Small intestine (tissue), 7 donors: Measurements from ENCODE around the gene LARP1B. TPM values are rescaled to one million over a fixed set of nuclear protein-coding genes. Genes with fewer than 3 reads are reported as not detected.

ENCODE experiments used
- DNase-seq, 2 donors: peaks; one replicate each; pipeline versions ENCODE4 v3.0.0 to v3.0.0-alpha.2; 2013
- FAIRE-seq: peaks from 2 replicates; lab custom pipeline; 2012; peaks lifted over from hg19 to GRCh38; lab: Jason Lieb, UNC
- H3K27ac ChIP-seq, 3 donors: one replicate each; pipeline ENCODE4 v1.5.1; 2013; ENCODE audit warnings: low read length in 2 of 3, mild to moderate bottlenecking in 2 of 3, control low read depth in 1 of 3, inconsistent platforms in 1 of 3, low read depth in 1 of 3, moderate library complexity in 1 of 3
- H3K27me3 ChIP-seq, 3 donors: one replicate each; pipeline ENCODE4 v1.6.1; 2013; ENCODE audit warnings: low read length in 3 of 3, inconsistent platforms in 1 of 3; ENCODE audit not compliant: control insufficient read depth in 3 of 3, insufficient read depth in 3 of 3
- H3K36me3 ChIP-seq, 3 donors: one replicate each; pipeline ENCODE4 v1.6.1; 2013; ENCODE audit warnings: low read length in 3 of 3, inconsistent platforms in 1 of 3, low read depth in 1 of 3, mild to moderate bottlenecking in 1 of 3, moderate library complexity in 1 of 3; ENCODE audit not compliant: control insufficient read depth in 3 of 3, insufficient read depth in 2 of 3
- H3K4me1 ChIP-seq, 3 donors: one replicate each; pipeline ENCODE4 v1.6.1; 2013; ENCODE audit warnings: low read length in 2 of 3, inconsistent platforms in 1 of 3, low read depth in 1 of 3, mild to moderate bottlenecking in 1 of 3, moderate library complexity in 1 of 3; ENCODE audit not compliant: control insufficient read depth in 3 of 3, insufficient read depth in 2 of 3
- H3K4me3 ChIP-seq, 3 donors: one replicate each; pipeline ENCODE4 v1.5.1; 2013; ENCODE audit warnings: low read length in 3 of 3, control low read depth in 1 of 3, inconsistent platforms in 1 of 3, low read depth in 1 of 3, mild to moderate bottlenecking in 1 of 3, moderate library complexity in 1 of 3
- H3K9me3 ChIP-seq, 2 donors: one replicate each; pipeline ENCODE4 v1.6.1; 2013; ENCODE audit warnings: low read depth in 1 of 2, low read length in 1 of 2; ENCODE audit not compliant: control insufficient read depth in 2 of 2, insufficient read depth in 1 of 2
- whole genome bisulfite sequencing, 3 donors: extraction: QIAGEN DNeasy Blood & Tissue Kit; methylation state at CpG; one replicate each; pipeline ENCODE4 v1.1.7; 2013; 5-methylcytosine and 5-hydroxymethylcytosine counted together
- polyA plus RNA-seq, 4 donors: library from polyadenylated mRNA; stranded (reverse) in 3 of 4; unstranded in 1 of 4; fragments of 200-250 nt in 3 of 4; fragments of 120-200 nt in 1 of 4; gene quantifications; one replicate each; pipeline versions ENCODE4 v1.2.1 to v1.2.3, GENCODE V29; 2013
- donor health status: healthy with polysubstance abuse.
- donor health status: control.
- donor health status: control.
- donor health status: Bipolar disorder and iron deficiency.
- donor health status: healthy.

LARP1B gene
- polyA plus RNA-seq, 4 donors = 18.4 to 24.5 (median 19.4) TPM

DNA sequence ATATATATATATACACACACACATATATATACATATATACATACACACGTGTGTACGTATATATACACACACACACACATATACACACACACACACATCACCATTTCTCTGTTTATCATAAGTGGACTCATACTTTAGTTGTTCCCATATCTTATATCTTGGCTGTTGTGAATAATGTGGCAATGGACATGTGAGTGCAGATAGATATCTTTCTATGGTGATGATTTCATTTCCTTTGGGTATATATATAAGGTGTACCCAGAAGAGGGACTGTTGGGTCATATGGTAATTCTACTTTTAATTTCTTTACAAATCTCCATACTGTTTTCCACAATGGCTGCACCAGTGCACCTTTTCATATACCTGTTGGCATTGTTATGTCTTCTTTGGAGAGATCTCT lies 105.9 kb downstream of the LARP1B start:
- no peaks in the 10 kb centered on the region for H3K9me3 ChIP-seq
- WGBS, 3 donors = 95 to 100% (median 100%) methylated on average over 2 of the region's 2 CpGs
- no peaks in the 10 kb centered on the region for H3K27me3 ChIP-seq
- no peak overlapping the region for H3K4me3 ChIP-seq
- no peak overlapping the region for H3K27ac ChIP-seq
- H3K4me1 ChIP-seq = no peaks in the 10 kb centered on the region
- DNase-seq (no peak), FAIRE-seq (no peak)
- H3K36me3 ChIP-seq = peaks cover 0 to 2% (median 0%) of the 10 kb centered on the region in 3 donors

- FAIRE-seq = no peak
- no peaks in the 10 kb centered on the region for H3K36me3 ChIP-seq
- no peak overlapping the region for H3K27ac ChIP-seq
- H3K9me3 ChIP-seq = no peaks in the 10 kb centered on the region
- no peak for DNase-seq
- WGBS, 3 donors = 89 to 92% (median 92%) methylated on average over 2 of the region's 2 CpGs
- H3K27me3 ChIP-seq = no peaks in the 10 kb centered on the region
- no peak overlapping the region for H3K4me3 ChIP-seq
- no peaks in the 10 kb centered on the region for H3K4me1 ChIP-seq
Observed at GRCh38 chr4:128168701-128169100, 107.6 kb downstream of the LARP1B start.

- Histone ChIP-seq H3K27me3 (no peaks in the 10 kb centered on the region), H3K4me1 (no peaks in the 10 kb centered on the region), H3K27ac (no peak overlapping the region), H3K4me3 (no peak overlapping the region), H3K9me3 (no peaks in the 10 kb centered on the region), H3K36me3 (no peaks in the 10 kb centered on the region)
- FAIRE-seq = peak; percentile 65
- no peak for DNase-seq
Observed at GRCh38 chr4:128169245-128169644, 108.1 kb downstream of the LARP1B start.

- WGBS, 3 donors = 94 to 100% (median 96%) methylated on average over 1 of the region's 1 CpG
Observed at GRCh38 chr4:128176643-128177042, 115.5 kb downstream of the LARP1B start.

GRCh38 chr4:128177498-128177897 lies 116.4 kb downstream of the LARP1B start:
- peaks cover 0 to 6% (median 0%) of the 10 kb centered on the region in 3 donors for H3K36me3 ChIP-seq
- no peaks in the 10 kb centered on the region for H3K27me3 ChIP-seq
- DNase-seq = no peak
- H3K27ac ChIP-seq = no peak overlapping the region
- no peaks in the 10 kb centered on the region for H3K9me3 ChIP-seq
- H3K4me1 ChIP-seq = no peaks in the 10 kb centered on the region
- H3K4me3 ChIP-seq = no peak overlapping the region
- no peak for FAIRE-seq
- WGBS, 3 donors = 80 to 95% (median 88%) methylated on average over 1 of the region's 1 CpG

More at GRCh38 chr4:128176643-128177042, 115.5 kb downstream of the LARP1B start:
- Histone ChIP-seq H3K27me3 (no peaks in the 10 kb centered on the region), H3K4me1 (no peaks in the 10 kb centered on the region), H3K4me3 (no peak overlapping the region), H3K9me3 (no peaks in the 10 kb centered on the region), H3K36me3 (peaks cover 0 to 6% (median 0%) of the 10 kb centered on the region in 3 donors), H3K27ac (no peak overlapping the region)
- DNase-seq (no peak), FAIRE-seq (no peak)

DNA sequence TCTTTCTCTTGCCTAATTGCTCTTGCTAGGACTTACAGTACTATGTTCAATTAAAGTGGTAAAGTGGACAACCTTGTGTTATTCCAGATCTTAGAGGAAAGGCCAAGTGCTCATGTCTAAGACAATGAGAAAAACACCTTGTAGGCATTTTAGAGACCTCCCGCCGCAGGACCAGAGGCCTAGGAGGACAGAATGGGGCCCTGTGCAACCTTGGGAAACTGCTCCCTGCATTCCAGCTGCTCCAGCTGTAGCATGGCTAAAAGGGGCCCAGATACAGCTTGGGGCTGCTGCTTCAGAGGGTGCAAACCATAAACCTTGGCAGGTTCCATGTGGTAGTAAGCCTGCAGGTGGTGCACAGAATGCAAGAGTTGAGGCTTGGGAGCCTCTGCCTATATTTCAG lies 125.5 kb downstream of the LARP1B start:
- Histone ChIP-seq H3K4me1 (no peaks in the 10 kb centered on the region), H3K36me3 (peaks cover 0 to 13% (median 0%) of the 10 kb centered on the region in 3 donors), H3K9me3 (peaks cover 0 to 8% of the 10 kb centered on the region in 2 donors), H3K27me3 (no peaks in the 10 kb centered on the region), H3K27ac (no peak overlapping the region), H3K4me3 (no peak overlapping the region)
- 95 to 100% (median 98%) methylated on average over 2 of the region's 2 CpGs for WGBS, 3 donors
- FAIRE-seq (no peak), DNase-seq (no peak)

GRCh38 chr4:128191115-128191781 lies 130.1 kb downstream of the LARP1B start:
- H3K36me3 ChIP-seq = peaks cover 0 to 12% (median 0%) of the 10 kb centered on the region in 3 donors
- no peaks in the 10 kb centered on the region for H3K27me3 ChIP-seq
- H3K9me3 ChIP-seq = peaks cover 0 to 8% of the 10 kb centered on the region in 2 donors
- no peak for FAIRE-seq
- H3K27ac ChIP-seq = no peak overlapping the region
- WGBS, 3 donors = 6 to 13% (median 11%) methylated on average over 5 of the region's 5 CpGs
- H3K4me1 ChIP-seq = no peaks in the 10 kb centered on the region
- DNase-seq = peak; percentile 67 to 77
- H3K4me3 ChIP-seq = no peak overlapping the region

- Histone ChIP-seq H3K36me3 (peaks cover 0 to 7% (median 0%) of the 10 kb centered on the region in 3 donors), H3K4me3 (no peak overlapping the region), H3K27me3 (no peaks in the 10 kb centered on the region), H3K27ac (no peak overlapping the region), H3K4me1 (no peaks in the 10 kb centered on the region), H3K9me3 (no peaks in the 10 kb centered on the region)
- WGBS, 3 donors = 46 to 58% (median 57%) methylated on average over 8 of the region's 8 CpGs
- DNase-seq (peak in 1 of 2 donors; percentile 17), FAIRE-seq (peak; percentile 33)
Observed at GRCh38 chr4:128220286-128221235, 159.4 kb downstream of the LARP1B start.
